Inflammatory macrophage (primary cell): ENCODE results near the gene TNKS1BP1.
"Not testable (repeated sequence)": the region's sequence is repeated elsewhere in the genome, so short reads cannot be mapped to it uniquely, and the experiment has no call there.

Experiments used
- DNase-seq, 2 donors: peaks; one replicate each; pipeline ENCODE4 v3.0.0-alpha.2; 2020 to 2022

TNKS1BP1 gene

DNA sequence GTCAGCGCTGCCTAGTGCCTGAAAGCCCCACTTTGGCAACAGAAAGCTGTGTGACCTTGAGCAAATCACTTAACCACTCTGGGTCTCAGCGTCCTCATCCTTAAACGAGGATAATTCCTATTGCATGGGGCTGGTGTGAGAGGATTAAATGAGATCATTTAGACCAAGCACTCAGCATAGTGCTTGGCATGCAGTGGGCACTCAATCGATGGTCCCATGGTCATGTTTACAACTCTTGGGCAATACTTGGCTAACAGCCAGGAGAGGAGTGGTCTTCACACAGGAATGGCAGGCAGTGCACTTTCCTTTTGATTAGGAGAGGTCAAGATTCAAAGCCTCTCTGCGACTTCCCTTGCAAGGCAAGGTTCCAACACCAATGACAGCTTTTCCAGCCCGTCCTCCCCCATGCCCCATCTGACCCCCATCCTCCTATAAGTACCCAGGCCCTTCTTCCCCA is 14.1 kb downstream of the TNKS1BP1 start:
- no peak for DNase-seq

DNA sequence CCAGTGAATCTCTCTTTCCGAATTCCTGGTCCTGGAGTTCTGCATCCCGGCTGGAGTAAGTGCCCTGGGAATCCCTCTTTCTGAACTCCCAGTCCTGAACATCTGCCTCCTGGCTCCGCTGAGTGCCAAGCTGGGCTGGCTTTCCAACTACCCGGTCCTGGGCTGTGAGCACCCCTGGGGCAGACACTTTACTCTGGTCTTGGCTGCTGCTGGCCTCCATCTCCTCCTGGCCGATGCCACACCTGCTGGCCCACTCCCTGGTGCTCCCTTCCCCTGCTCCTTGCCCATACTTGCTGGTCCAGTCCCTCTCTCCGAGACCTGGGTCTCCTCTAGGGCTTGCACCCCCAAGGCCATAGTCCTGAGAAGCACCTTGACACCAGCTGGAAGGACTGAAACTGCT is 14.7 kb downstream of the TNKS1BP1 start:
- DNase-seq: no peak

DNA sequence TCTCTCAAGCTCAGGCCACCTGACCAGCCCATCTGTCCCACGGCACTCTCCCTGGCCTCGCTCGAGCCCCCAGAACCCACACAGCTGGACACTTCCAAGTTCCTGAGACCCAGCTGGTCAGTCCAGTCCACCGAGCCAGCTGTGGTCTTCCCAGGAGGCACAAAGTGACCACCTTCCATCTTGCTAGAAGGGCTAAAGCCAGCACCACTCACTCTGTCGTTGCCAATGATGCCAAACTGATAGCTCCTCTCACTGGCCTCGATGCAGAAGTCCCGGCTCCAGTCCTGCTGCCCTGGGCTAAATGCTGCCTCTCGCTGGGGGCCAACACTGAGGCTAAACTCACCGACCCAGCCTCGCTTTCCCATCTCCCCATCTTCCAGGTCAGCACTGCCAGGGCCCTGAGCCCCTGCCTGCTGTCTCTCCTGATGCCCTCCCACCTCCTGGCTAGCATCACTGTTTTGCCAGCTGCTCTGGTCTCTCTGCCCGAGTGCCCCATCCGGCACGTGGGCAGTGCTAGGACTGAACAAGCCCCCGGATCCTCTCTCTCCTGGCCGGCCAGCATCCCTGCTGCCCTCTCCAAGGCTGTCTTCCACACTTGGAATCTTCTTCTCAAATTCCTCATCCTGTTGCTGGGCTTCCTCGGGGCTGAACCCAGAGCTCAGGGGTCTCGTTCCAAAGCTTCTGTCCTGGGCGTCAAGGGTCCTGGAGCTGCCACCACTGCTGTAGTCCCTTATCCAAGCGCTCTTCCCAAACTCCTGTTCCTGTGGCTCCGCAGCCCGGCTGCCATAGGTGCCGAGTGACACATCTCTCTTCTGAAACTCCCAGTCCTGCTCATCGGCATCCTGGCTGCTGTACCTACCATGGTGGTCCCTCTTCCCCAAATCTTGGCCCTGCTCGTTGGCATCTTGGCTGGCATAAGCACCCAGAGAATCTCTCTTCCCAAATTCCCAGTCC is 15.4 kb downstream of the TNKS1BP1 start:
- DNase-seq: no peak

DNA sequence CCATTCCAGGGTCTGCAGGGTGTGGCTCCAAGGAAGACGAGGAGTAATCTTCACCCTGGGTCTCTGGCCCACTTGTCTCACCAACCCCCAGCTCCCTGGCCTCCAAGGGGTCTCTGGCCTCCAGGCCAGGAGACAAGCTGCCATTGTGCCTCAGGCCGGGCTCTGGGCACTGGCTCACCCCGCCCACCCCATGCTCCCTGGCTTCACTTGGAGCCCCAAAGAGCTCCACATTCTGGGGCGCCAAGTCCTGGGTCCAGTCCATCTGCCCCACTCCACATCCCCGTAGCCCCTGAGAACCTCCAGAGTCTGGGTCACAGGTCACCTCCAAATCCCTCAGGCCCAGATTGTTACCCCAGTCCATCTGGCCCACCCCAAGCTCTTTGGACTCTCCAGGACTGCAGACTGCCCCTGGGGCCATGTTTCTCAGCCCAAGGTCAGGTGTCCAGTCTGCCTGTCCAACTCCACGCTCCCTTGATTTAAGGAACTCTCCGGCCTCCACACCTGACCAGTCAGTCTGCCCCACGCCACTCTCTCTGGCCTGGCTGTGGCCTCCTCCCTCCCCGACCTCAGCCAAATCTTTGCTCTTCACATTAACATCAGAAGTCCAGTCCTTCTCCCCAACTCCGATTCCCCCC is 16.2 kb downstream of the TNKS1BP1 start:
- DNase-seq: no peak

DNA sequence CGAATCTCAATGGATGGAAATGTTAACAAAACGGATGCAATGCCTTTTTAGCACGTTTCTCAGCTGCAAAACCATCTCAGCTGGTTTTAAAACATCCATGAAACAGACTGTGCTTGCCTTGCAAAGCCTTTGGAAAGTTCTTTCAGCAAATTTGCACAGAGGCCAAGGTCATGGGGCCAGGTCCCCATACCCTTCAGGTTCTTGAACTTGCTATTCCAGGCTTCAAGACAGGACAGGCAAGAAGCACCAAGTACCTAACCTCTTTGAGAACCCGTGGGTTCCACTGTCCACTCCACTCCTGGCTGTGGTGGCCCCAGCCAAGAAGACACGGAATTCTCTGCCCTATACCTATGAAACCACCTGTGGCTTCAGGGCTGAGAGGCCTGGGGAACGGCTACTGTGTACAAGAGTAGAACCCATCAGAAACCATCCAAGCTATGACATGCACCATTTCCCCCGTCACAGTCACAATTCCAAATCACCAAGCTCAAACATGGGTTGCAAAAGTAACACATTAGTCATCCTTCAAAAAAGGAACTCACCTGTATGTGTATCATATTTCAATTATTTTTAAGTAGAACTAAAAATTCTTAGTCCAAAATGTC is 17.0 kb downstream of the TNKS1BP1 start:
- no peak for DNase-seq

DNA sequence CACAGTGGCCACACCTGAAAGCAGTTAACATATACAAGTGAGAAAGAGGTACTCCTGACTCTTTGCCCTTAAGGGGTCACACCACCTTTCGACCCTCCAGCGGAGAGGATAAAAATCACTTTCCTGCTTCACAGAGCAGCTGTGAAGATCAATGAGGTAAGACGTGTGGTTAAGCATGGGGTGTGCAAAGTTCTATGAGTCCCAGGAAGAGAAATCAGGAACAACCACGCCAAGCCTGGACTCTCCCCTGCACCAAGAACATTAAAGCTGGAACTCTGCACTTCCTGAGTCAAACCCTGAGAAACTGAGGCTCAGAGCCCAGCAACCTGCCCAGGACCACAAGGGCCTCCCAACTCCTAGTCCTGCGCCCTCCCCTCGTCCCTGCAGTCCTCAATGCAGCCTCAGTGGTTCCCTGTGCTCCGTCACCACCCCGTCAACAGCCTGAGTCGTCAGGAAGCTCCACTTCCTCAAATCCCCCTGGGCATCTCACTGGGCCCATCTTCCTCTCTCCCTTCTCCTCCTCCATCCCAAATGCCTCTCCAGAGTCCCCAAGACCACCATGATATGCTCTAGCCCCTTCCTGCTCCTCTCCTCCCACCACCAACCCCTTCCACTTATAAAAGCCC is 17.7 kb downstream of the TNKS1BP1 start:
- DNase-seq: peak; percentile 39 to 63

DNA sequence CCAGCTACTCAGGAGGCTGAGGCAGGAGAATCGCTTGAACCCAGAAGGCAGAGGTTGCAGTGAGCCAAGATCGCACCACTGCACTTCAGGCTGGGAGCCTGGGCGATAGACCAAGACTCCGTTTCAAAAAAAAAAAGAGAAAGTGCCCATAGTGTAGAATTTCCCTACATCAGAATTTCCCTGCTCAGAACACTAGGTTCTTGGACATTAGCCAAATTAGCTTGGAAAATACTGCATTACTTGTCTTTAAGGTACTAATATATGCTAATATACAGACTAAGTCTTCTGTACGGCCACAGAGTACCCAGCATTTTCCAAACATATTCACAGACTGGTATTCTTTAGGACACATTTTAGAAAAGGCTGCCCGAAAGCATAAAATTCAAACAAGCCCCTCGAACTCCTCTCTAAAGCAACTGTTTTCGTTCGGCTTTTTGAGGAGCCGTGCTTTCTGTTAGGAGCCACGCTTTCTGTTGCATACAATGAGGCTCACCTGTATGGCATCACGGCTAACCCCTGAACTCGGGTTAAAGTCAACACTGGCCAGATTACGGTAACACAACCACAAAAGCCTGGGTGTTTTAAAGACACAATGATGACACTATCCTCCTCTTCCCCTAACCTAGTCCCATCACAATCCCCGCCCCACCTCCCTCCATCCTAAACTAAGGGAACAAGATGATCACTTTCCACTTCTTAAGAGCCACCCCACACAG is 18.4 kb downstream of the TNKS1BP1 start:
- no peak for DNase-seq

DNA sequence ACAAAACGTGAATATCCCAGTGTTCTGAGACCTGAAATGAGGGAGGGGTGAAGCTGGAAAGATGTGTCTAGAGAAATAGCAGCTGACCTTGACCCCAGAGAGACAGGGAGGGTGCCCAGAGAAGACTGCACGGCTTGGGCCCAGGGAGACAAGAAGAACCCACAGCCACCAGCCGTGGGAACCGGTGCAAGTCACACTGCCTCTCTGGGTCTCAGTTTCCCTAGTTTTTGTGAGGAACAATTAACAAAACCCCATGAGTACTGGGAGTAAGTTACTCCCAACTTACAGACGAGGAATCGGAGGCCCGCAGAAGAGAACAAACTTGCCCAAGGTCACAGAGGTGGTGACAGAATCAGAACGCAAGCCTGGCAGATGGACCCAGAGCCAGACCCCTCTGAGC is 19.2 kb downstream of the TNKS1BP1 start:
- no peak for DNase-seq

DNA sequence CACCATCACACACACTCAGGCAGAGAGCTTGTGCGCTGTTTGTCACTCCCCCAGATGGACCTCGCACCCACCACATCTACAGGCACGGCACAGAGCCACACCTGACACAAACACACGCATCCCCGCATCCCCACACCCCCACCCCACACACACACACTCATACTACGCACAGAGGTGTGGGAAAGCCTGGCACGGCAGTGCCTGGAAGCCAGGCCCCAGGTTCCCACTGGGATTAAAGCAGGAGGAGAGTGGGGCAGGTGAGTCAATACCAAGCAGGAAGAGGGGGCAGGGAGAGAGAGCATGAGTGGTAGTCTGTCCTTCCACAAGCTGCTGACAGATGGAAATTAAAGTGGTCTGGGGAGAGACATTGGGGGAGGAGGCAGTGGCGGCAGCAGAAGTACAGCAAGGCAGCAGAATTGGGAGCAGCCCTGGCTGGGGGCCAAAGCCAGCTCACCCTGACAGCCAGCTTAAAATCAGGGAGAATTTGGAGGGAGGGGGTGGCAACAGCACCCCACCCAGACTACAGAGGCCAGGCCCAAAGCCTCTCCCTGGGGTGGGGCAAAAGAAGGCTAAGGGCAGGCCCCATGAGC is 20.7 kb downstream of the TNKS1BP1 start:
- DNase-seq: no peak

DNA sequence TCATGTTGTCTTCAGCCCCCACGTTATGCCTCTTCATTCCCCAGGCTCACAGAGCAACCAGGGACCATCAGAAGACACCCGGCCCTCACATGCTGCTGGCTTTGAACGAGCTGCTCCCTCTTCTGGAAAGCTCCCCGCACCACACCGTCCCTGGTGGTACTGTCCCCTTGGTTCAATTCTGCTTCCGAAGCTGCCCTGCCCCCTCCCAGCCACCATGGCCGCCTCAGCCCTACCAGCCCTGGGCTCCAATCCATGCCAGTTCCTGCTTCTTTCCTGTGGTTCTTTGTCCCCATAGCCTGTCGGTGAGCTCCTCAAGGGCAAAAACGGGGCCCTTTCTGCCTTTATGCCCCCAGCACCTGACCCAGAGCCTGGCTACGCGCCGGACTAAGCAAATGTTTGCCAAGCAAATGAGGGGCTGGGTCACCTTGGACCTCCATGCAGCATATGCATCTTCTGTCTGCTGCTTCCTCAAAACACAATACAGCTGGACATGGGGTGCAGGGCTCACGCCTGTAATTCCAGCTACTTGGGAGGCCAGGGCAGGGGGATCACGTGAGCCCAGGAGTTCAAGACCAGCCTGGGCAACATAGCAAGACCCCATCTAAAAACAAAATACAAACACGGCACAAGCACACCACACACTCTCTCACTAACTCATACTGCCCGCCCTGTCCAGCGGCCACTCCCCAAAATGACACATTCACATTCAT is 21.3 kb downstream of the TNKS1BP1 start:
- DNase-seq: no peak

DNA sequence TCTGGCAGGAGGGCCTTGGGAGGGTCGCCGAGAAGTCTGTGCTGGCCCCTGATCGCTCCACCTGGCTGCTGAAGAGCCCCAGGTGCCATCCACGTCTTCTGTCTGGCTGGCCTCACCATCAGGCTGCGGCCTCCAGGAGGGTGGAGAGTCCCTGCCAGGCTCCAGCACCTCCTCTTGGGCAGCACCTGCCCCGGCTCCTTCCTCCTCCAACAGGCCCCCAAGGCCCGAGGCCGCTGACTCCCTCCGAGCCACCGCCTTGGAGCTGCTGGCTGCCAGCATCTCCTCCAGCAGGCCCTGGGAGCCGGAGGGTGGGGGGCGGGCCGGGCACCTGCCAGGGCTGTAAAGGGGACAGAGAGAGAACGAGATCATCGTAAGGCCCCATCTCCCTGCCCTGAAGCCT is 22.3 kb downstream of the TNKS1BP1 start:
- DNase-seq: no peak

DNA sequence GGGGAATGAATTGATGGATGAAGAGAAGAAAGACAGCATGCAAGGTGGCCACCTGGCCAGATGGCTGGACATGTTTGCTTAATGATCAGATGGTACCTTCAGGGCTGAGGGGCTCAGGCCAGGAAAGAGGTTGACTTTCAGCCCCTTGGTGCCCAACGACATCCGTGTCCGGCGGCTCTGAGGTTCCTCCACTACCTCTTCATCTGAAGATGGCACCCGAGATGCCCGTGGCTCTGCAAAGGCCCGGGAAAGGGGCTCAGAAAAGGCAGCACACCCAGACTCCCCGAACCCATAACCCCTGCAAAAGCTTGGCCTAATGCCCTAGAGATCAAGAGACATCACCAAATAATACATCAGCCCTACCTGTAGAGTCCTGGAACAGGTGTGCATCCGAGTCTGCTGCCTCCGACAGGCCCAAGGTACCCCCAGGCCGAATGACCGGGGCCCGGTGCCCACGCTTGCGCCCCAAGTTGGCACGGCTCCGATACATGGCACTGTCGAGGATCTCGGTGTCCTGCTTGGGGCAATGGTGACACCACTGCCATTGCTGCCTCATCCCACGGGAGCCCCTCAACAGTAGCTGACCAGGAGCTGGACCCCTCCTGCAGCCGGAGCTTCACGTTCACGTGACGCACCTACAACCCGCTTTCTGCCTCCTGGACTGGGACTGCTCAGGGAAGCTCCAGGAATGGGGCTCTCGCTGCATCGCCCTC is 22.9 kb downstream of the TNKS1BP1 start:
- no peak for DNase-seq

DNA sequence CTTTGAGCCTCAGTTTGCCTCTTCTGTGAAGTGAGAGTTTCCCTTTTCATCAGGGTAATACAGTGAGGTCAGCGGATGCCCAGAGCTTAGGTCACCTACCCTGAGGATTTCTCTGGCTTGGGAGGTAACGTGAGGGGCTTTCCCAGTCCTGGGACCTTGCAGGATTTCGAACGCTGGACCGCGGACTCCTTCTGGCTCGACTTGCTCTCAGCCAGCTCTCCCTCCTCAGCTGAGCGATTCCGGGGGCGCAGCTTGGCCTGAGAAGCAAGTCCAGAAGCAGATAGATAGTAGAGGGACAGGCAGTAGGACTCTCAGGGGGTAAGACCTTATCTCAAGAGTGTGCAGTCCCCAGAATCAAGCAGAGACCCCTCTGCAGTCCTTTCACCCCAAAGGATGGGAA is 24.0 kb downstream of the TNKS1BP1 start:
- DNase-seq: no peak

DNA sequence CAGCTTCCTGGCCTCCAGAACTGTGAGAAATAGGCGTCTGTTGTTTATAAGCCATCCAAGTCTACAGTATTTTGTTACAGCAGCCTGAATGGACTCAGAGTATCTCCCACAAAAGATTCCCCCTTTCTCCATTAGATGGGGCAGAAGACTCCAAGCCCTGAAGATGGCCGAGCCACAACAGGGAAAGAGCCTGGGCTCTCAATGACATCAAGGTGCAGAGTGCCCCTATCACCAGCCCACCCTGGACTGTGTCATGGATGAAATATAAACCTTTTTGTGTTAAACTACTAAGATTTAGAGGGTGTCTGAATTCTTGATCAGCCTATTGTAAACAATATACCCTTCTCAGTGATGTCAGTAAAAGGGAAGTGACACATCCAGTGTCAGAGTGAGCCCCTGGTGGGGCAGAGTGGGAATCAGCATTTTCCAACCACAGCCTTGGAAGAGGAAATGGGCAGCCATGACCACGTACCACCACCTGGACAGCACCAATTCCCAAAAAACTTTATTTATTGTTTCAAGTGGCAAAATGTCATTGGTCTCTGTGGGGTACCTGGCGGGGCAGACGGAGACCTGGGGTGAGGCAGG is 25.5 kb downstream of the TNKS1BP1 start:
- DNase-seq: no peak

DNA sequence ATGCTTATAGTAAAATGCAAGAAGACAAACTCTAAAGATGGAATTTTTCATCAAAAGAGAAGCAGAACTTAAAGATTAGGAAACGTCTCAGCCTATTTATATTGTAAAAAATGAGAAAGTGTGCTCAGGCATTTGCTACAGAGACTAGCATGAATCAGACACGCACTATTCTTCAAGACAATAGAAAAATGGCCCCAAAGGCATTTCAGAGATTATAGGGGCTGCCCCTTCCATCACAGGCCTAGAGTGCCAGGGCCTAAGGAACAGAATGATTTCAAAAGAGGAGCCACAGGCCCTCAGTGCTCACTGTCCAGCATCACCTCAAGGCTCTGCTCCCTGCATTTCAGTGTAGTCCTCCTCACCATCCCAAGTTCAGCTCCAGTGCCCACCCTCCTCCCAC is 27.5 kb downstream of the TNKS1BP1 start:
- no peak for DNase-seq

DNA sequence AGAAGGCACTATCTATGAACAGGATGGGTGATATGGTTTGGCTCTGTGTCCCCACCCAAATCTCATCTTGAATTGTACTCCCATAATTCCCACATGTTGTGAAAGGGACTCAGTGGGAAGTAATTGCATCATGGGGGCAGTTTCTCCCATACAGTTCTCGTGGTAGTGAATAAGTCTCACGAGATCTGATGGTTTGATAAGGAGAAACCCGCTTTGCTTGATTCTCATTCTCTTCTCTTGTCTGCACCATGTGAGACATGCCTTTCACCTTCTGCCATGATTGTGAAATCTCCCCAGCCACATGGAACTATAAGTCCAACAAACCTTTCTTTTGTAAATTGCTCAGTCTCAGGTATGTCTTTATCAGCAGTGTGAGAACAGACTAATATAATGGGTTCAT is 28.5 kb downstream of the TNKS1BP1 start:
- not testable (repeated sequence) for DNase-seq

DNA sequence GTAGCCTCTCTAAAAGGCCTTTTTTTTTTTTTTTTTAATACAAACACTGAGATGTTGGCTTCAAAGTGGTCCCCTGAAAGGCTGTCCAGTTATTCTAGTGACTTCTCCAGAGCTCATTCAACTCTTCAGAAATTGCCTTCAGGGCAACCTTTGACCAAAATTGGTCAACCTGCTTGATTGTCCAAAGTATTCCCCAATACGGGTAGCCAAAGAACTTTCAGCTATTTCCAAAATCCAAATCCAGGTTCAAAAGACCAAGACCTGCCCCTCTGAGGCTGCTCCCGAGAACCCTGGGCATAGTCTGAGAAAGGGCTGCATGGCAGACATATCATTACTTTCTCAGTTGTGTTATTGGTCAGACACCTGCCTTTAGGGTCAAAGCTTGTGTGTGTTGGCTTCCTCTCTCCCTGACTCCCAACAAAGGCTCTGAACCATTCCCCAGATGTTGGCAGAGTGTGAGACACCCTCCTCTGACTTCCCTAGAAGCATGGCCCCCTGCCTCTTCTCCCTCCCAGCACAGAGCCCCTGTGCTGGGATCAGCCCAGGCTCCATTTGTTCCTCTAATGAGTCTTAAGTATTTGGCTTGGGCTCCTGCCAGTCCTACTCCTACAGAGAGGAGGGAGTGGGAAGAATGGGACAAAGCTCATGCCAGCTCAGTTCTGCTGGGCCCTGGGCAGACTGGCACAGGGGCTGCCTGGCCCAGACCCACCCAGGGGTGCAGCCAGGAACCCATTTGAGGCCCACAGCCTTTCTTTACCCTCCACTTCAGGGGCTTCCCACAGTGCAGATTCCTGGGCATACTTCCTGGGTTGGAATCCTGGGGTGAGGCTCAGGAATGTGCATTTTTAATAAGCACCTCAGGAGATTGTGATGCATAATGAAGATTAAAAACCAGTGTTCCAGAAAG is 30.3 kb downstream of the TNKS1BP1 start:
- DNase-seq: no peak

DNA sequence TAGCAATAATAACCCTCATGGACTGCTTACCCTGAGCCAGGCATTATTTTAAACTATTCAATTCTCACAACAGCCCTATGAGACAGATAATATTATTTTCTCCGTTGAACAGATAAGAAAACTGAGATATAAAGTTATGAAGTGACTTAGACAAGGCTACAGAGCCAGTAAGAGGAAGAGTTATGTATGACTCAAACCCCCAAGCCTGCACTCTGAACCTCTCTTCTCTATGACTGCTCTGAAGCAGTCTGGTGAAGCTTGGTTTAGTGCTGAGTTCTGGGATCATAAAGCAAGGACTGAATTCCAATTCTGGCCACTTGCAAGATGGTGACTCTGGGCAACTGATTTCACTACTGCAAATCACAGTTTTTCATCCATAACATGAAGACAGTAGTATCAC is 34.5 kb downstream of the TNKS1BP1 start:
- DNase-seq: peak in 1 of 2 donors; percentile 20
